Neural progenitor cell (in vitro differentiated cells): Measurements from ENCODE around the gene TRAF1. TPM values are rescaled to one million over a fixed set of nuclear protein-coding genes. Genes with fewer than 3 reads are reported as not detected.

Experiments
- DNase-seq: peaks from one replicate; pipeline ENCODE4 v3.0.0-alpha.2; 2016; ENCODE audit warnings: low spot score
- H2AFZ ChIP-seq: fragments of 200-600 bp; sonication (generic); replicated peaks from 2 replicates; pipeline ENCODE4 v1.6.1; 2016; ENCODE audit warnings: antibody characterized with exemption
- H3F3A ChIP-seq: fragments of 200-600 bp; sonication (generic); 2 replicates; pipeline ENCODE4 v1.6.1; 2016; ENCODE audit warnings: antibody characterized with exemption, low read depth
- H3K27ac ChIP-seq: fragments of 200-600 bp; sonication (generic); 2 replicates; pipeline ENCODE4 v1.5.1; 2016; ENCODE audit warnings: mild to moderate bottlenecking
- H3K27me3 ChIP-seq: fragments of 200-600 bp; sonication (generic); 2 replicates; pipeline ENCODE4 v1.6.1; 2016; ENCODE audit warnings: mild to moderate bottlenecking, moderate library complexity
- H3K36me3 ChIP-seq: fragments of 200-600 bp; sonication (generic); 2 replicates; pipeline ENCODE4 v1.5.1; 2016
- H3K4me1 ChIP-seq: fragments of 200-600 bp; sonication (generic); 2 replicates; pipeline ENCODE4 v1.6.1; 2016; ENCODE audit warnings: mixed run types
- H3K4me2 ChIP-seq: fragments of 200-600 bp; sonication (generic); 2 replicates; pipeline ENCODE4 v1.6.1; 2016
- H3K4me3 ChIP-seq: fragments of 200-600 bp; sonication (generic); 2 replicates; pipeline ENCODE4 v1.5.1; 2016
- H3K79me2 ChIP-seq: fragments of 200-600 bp; sonication (generic); 2 replicates; pipeline ENCODE4 v1.6.1; 2016; ENCODE audit warnings: low read depth
- H3K9ac ChIP-seq: fragments of 200-600 bp; sonication (generic); 2 replicates; pipeline ENCODE4 v1.6.1; 2016
- H3K9me3 ChIP-seq: fragments of 200-600 bp; sonication (generic); 2 replicates; pipeline ENCODE4 v1.5.1; 2016; ENCODE audit warnings: low read depth
- H4K20me1 ChIP-seq: fragments of 200-600 bp; sonication (generic); 2 replicates; pipeline ENCODE4 v1.6.1; 2016; ENCODE audit warnings: low read depth
- H3K27ac Mint-ChIP-seq: 3 replicates; pipeline ENCODE4 v1.8.0; 2021; ENCODE audit warnings: mixed read lengths
- H3K27me3 Mint-ChIP-seq: 2 replicates; pipeline ENCODE4 v1.8.0; 2022; ENCODE audit warnings: low read depth, mild to moderate bottlenecking, inconsistent platforms, moderate library complexity, mixed read lengths; ENCODE audit not compliant: insufficient read depth
- H3K36me3 Mint-ChIP-seq: 3 replicates; pipeline ENCODE4 v1.8.0; 2021; ENCODE audit warnings: mixed read lengths
- H3K4me1 Mint-ChIP-seq: 3 replicates; pipeline ENCODE4 v1.8.0; 2021; ENCODE audit warnings: mixed read lengths
- H3K4me3 Mint-ChIP-seq: 3 replicates; pipeline ENCODE4 v1.8.0; 2021; ENCODE audit warnings: mild to moderate bottlenecking, moderate library complexity, mixed read lengths
- H3K9me3 Mint-ChIP-seq: 3 replicates; pipeline ENCODE4 v1.8.0; 2020; ENCODE audit warnings: mixed read lengths
- CTCF ChIP-seq: fragments of 200-600 bp; sonication (generic); IDR thresholded peaks from 2 replicates; pipeline ENCODE4 v1.5.1; 2017; ENCODE audit warnings: antibody characterized with exemption, mild to moderate bottlenecking
- EZH2 ChIP-seq: fragments of 200-600 bp; sonication (generic); IDR thresholded peaks from 2 replicates; pipeline ENCODE4 v1.6.1; 2017; ENCODE audit warnings: antibody characterized with exemption, mild to moderate bottlenecking, moderate library complexity
- EZH2phosphoT487 ChIP-seq: fragments of 200-600 bp; sonication (generic); IDR thresholded peaks from 2 replicates; pipeline ENCODE4 v1.6.1; 2017; ENCODE audit warnings: antibody characterized with exemption
- total RNA-seq: library from RNA; depleted of rRNA; stranded (reverse); fragments of >200 nt; gene quantifications from 2 replicates; pipeline ENCODE4 v1.2.3, GENCODE V29; 2015; ENCODE audit warnings: low replicate concordance

The TRAF1 gene
- total RNA-seq, 1 donor from 2014 or later: 3.2 TPM

GRCh38 chr9:120938851-120939250 lies 12.3 kb upstream of the TRAF1 start:
- DNase-seq: no peak
- no peaks in the 10 kb centered on the region for H3K9me3 ChIP-seq
- TF ChIP-seq EZH2phosphoT487 (no peak), CTCF (no peak), EZH2 (no peak)
- no peak overlapping the region for H3K27ac ChIP-seq
- no peak overlapping the region for H2AFZ ChIP-seq
- no peaks in the 10 kb centered on the region for H3K27me3 ChIP-seq
- peaks cover 3% of the 10 kb centered on the region for H3F3A ChIP-seq
- no peak overlapping the region for H3K4me3 ChIP-seq
- H3K36me3 Mint-ChIP-seq: no peaks in the 10 kb centered on the region
- H3K4me1 ChIP-seq: peaks cover 29% of the 10 kb centered on the region
- H3K27ac Mint-ChIP-seq: no peak overlapping the region
- no peaks in the 10 kb centered on the region for H4K20me1 ChIP-seq
- H3K9ac ChIP-seq: no peak overlapping the region
- H3K36me3 ChIP-seq: no peaks in the 10 kb centered on the region
- H3K4me3 Mint-ChIP-seq: no peak overlapping the region
- no peak overlapping the region for H3K4me2 ChIP-seq
- H3K27me3 Mint-ChIP-seq: no peaks in the 10 kb centered on the region
- H3K9me3 Mint-ChIP-seq: no peaks in the 10 kb centered on the region
- peaks cover 23% of the 10 kb centered on the region for H3K4me1 Mint-ChIP-seq
- H3K79me2 ChIP-seq: no peaks in the 10 kb centered on the region

GRCh38 chr9:120937596-120937995 lies 11.0 kb upstream of the TRAF1 start:
- H2AFZ ChIP-seq: no peak overlapping the region
- peaks cover 23% of the 10 kb centered on the region for H3K4me1 Mint-ChIP-seq
- peaks cover 3% of the 10 kb centered on the region for H3F3A ChIP-seq
- no peaks in the 10 kb centered on the region for H3K36me3 Mint-ChIP-seq
- H4K20me1 ChIP-seq: no peaks in the 10 kb centered on the region
- no peak overlapping the region for H3K4me3 ChIP-seq
- H3K9me3 ChIP-seq: no peaks in the 10 kb centered on the region
- peaks cover 26% of the 10 kb centered on the region for H3K4me1 ChIP-seq
- peaks cover 3% of the 10 kb centered on the region for H3K27me3 Mint-ChIP-seq
- no peak for DNase-seq
- no peaks in the 10 kb centered on the region for H3K27me3 ChIP-seq
- H3K4me2 ChIP-seq: no peak overlapping the region
- H3K9ac ChIP-seq: no peak overlapping the region
- no peaks in the 10 kb centered on the region for H3K79me2 ChIP-seq
- H3K36me3 ChIP-seq: no peaks in the 10 kb centered on the region
- no peak overlapping the region for H3K27ac ChIP-seq
- TF ChIP-seq EZH2phosphoT487: no peak
- TF ChIP-seq EZH2: no peak
- TF ChIP-seq CTCF: no peak
- H3K9me3 Mint-ChIP-seq: no peaks in the 10 kb centered on the region
- H3K4me3 Mint-ChIP-seq: no peak overlapping the region
- no peak overlapping the region for H3K27ac Mint-ChIP-seq

GRCh38 chr9:120937127-120937526 lies 10.5 kb upstream of the TRAF1 start:
- Mint-ChIP-seq H3K27ac (no peak overlapping the region), H3K4me1 (peaks cover 18% of the 10 kb centered on the region), H3K36me3 (no peaks in the 10 kb centered on the region), H3K27me3 (peaks cover 3% of the 10 kb centered on the region), H3K4me3 (no peak overlapping the region), H3K9me3 (no peaks in the 10 kb centered on the region)
- no peak overlapping the region for H2AFZ ChIP-seq
- DNase-seq: no peak
- H3K9me3 ChIP-seq: no peaks in the 10 kb centered on the region
- no peak overlapping the region for H3K27ac ChIP-seq
- H3K4me2 ChIP-seq: no peak overlapping the region
- H3K4me1 ChIP-seq: peaks cover 21% of the 10 kb centered on the region
- H3K36me3 ChIP-seq: no peaks in the 10 kb centered on the region
- no peaks in the 10 kb centered on the region for H3K79me2 ChIP-seq
- H3K4me3 ChIP-seq: no peak overlapping the region
- TF ChIP-seq EZH2phosphoT487: no peak
- no peak for TF ChIP-seq EZH2
- TF ChIP-seq CTCF: no peak
- peaks cover 3% of the 10 kb centered on the region for H3F3A ChIP-seq
- no peaks in the 10 kb centered on the region for H3K27me3 ChIP-seq
- no peaks in the 10 kb centered on the region for H4K20me1 ChIP-seq
- no peak overlapping the region for H3K9ac ChIP-seq
